ENCODE measurements around the gene CNPY3.

The CNPY3 gene

GRCh38 chr6:42914546-42914945 lies 14.7 kb upstream of the CNPY3 start:
- TF ChIP-seq GATA3 (IDR thresholded peaks at IDR 0.05; ENCODE audit: low read depth, low read length) (no peak), GATA2 (IDR thresholded peaks at IDR 0.05; ENCODE audit: low read depth, low read length) (no peak)

- no peak for TF ChIP-seq GATA3 (IDR thresholded peaks at IDR 0.05; ENCODE audit: low read depth, low read length)
- no peak for TF ChIP-seq GATA2 (IDR thresholded peaks at IDR 0.05; ENCODE audit: low read depth, low read length)
Observed at GRCh38 chr6:42915732-42916131, 13.5 kb upstream of the CNPY3 start, which contains the start of gene PTCRA. Gene PTCRA, plus strand, starts transcription at chr6:42916053. Its CDS starts 17 bp downstream, at chr6:42916070.

- TF ChIP-seq GATA2 (IDR thresholded peaks at IDR 0.05; ENCODE audit: low read depth, low read length) (no peak), GATA3 (IDR thresholded peaks at IDR 0.05; ENCODE audit: low read depth, low read length) (no peak)
Observed at GRCh38 chr6:42916288-42916687, 13.0 kb upstream of the CNPY3 start.

- no peak for TF ChIP-seq GATA2 (IDR thresholded peaks at IDR 0.05; ENCODE audit: low read depth, low read length)
- no peak for TF ChIP-seq GATA3 (IDR thresholded peaks at IDR 0.05; ENCODE audit: low read depth, low read length)
Observed at GRCh38 chr6:42921801-42922200, 7.5 kb upstream of the CNPY3 start.

GRCh38 chr6:42923666-42924065 lies 5.6 kb upstream of the CNPY3 start:
- TF ChIP-seq GATA3 (IDR thresholded peaks at IDR 0.05; ENCODE audit: low read depth, low read length) (no peak), GATA2 (IDR thresholded peaks at IDR 0.05; ENCODE audit: low read depth, low read length) (no peak)

GRCh38 chr6:42925248-42925857 lies 3.9 kb upstream of the CNPY3 start:
- TF ChIP-seq GATA3 (IDR thresholded peaks at IDR 0.05; ENCODE audit: low read depth, low read length) (no peak), GATA2 (IDR thresholded peaks at IDR 0.05; ENCODE audit: low read depth, low read length) (no peak)

- TF ChIP-seq GATA2 (IDR thresholded peaks at IDR 0.05; ENCODE audit: low read depth, low read length) (no peak), GATA3 (IDR thresholded peaks at IDR 0.05; ENCODE audit: low read depth, low read length) (no peak)
Observed at GRCh38 chr6:42929821-42930360, 611 bp downstream of the CNPY3 start.

- no peak for TF ChIP-seq GATA2 (IDR thresholded peaks at IDR 0.05; ENCODE audit: low read depth, low read length)
- no peak for TF ChIP-seq GATA3 (IDR thresholded peaks at IDR 0.05; ENCODE audit: low read depth, low read length)
Observed at GRCh38 chr6:42932412-42932811, 3.1 kb downstream of the CNPY3 start.

- TF ChIP-seq GATA2 (IDR thresholded peaks at IDR 0.05; ENCODE audit: low read depth, low read length), result no peak
- no peak for TF ChIP-seq GATA3 (IDR thresholded peaks at IDR 0.05; ENCODE audit: low read depth, low read length)
Observed at GRCh38 chr6:42933205-42933604, 3.9 kb downstream of the CNPY3 start.

GRCh38 chr6:42935322-42935721 lies 6.0 kb downstream of the CNPY3 start:
- TF ChIP-seq GATA2 (IDR thresholded peaks at IDR 0.05; ENCODE audit: low read depth, low read length) (no peak), GATA3 (IDR thresholded peaks at IDR 0.05; ENCODE audit: low read depth, low read length) (no peak)

- TF ChIP-seq GATA3 (IDR thresholded peaks at IDR 0.05; ENCODE audit: low read depth, low read length), result no peak
- TF ChIP-seq GATA2 (IDR thresholded peaks at IDR 0.05; ENCODE audit: low read depth, low read length), result no peak
Observed at GRCh38 chr6:42936398-42936797, 7.1 kb downstream of the CNPY3 start.

GRCh38 chr6:42937548-42938427 lies 8.5 kb downstream of the CNPY3 start:
- TF ChIP-seq GATA2 (IDR thresholded peaks at IDR 0.05; ENCODE audit: low read depth, low read length) (no peak), GATA3 (IDR thresholded peaks at IDR 0.05; ENCODE audit: low read depth, low read length) (no peak)

- no peak for TF ChIP-seq GATA2 (IDR thresholded peaks at IDR 0.05; ENCODE audit: low read depth, low read length)
- TF ChIP-seq GATA3 (IDR thresholded peaks at IDR 0.05; ENCODE audit: low read depth, low read length), result no peak
Observed at GRCh38 chr6:42938428-42938796, 9.1 kb downstream of the CNPY3 start.

- no peak for TF ChIP-seq GATA2 (IDR thresholded peaks at IDR 0.05; ENCODE audit: low read depth, low read length)
- TF ChIP-seq GATA3 (IDR thresholded peaks at IDR 0.05; ENCODE audit: low read depth, low read length), result no peak
Observed at GRCh38 chr6:42938987-42939809, 9.9 kb downstream of the CNPY3 start.

Data from SH-SY5Y (cell line).